NCI-H187 (cell line): ENCODE results near the gene SEC24B.
"Not testable (repeated sequence)": the region's sequence is repeated elsewhere in the genome, so short reads cannot be mapped to it uniquely, and the experiment has no call there.

Source experiments
- DNase-seq, 2 experiments: peaks; one replicate each; lab custom pipeline; 2025; lab: John Stamatoyannopoulos, UW

The SEC24B gene

GRCh38 chr4:109506890-109507289, 73.3 kb downstream of the SEC24B start:
- DNase-seq, result no peak

DNA sequence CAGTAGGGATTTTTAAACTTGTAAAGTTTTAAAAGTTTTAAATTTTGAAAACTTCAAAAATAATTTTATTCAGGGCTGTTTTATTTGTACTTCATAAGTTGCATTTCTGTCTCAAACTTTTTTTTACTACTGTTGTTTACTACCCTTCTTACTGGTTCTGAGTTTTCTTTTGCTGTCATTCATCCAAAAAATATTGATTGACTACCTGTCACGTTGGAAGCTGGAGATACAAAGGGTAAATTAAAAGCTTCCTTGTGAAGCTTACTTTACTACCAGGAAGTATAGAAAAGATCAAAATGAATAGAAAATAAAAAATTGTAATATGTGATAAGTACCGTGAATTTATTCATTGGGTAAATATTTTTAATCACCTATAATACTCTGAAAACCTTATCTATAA, 77.1 kb downstream of the SEC24B start:
- DNase-seq, result no peak

- no peak for DNase-seq
These were observed 77.8 kb downstream of the SEC24B start for GRCh38 chr4:109511414-109511813.

DNA sequence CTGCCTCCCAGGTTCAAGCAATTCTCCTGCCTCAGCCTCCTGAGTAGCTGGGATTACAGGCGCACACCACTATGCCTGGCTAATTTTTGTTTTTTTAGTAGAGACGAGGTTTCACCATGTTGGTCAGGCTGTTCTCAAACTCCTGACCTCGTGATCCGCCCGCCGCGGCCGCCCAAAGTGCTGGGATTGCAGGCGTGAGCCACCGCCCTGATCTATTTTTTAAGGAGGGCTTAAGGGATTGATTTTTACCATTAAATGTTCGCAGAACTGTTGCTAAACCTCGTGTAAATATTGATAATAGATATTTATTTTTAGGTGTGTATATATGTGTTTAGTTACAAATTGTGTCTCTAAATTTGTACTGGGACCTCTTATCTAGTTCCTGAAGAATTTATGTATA, 79.8 kb downstream of the SEC24B start:
- DNase-seq, result not testable (repeated sequence)

GRCh38 chr4:109532182-109532581, 98.6 kb downstream of the SEC24B start:
- no peak for DNase-seq

- no peak for DNase-seq
These were observed 111.8 kb downstream of the SEC24B start for GRCh38 chr4:109545401-109545800.

- no peak for DNase-seq
These were observed 113.8 kb downstream of the SEC24B start for GRCh38 chr4:109547394-109547793.

DNA sequence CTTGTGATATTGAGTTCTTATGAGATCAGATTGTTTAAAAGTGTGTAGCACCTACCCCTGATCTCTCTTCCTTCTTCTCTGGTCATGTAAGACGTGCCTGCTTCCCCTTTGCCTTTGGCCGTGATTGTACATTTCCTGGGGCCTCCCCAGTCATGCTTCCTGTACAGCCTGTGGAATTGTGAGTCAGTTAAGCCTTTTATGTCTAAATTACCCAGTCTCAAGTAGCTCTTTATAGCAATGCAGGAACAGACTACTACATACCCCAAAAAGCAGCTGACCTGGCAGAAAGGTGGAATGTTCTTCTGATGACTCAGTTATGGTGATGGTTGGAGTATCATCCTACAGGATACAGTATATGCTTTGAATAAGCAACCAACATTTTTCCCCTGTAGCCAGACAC, 115.0 kb downstream of the SEC24B start:
- DNase-seq, result no peak

GRCh38 chr4:109552237-109552636, 118.6 kb downstream of the SEC24B start:
- DNase-seq, result no peak

DNA sequence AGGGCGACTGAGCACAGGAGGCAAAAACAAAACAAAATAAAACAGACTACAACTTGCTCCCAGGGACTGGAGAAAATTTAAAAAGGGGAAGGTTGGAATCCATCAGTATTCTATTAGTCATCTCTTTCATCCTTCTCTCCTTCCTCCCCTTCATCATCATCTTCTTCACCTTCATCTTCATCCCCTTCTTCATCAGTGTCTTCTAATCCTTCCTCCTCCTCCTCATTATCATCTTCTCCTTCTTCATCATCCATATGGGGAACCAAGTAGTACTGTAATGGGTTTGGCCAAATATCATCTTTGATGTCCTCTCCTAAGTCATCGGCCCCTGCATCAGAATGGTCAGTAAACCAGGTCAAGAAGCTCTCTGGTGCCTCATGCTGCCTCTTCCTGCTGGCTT, 119.5 kb downstream of the SEC24B start:
- no peak for DNase-seq

DNA sequence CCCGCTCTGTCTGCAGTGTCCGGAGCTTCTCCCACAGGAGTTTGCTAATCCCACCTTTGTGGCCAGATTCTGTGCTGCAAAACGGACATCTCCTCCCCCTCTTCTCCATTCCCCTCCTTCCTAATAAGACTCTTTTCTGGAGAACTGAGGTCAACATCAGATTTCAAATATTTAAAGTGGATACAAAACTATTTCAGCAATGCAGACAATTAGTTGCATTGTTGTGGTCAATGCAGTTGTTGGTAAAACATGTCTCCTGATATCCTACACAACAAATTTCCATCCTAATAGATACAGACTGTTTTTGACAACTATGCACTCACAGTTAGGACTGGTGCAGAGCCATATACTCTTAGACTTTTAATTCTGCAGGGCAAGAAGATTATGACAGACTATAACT, 121.4 kb downstream of the SEC24B start:
- DNase-seq, result no peak

DNA sequence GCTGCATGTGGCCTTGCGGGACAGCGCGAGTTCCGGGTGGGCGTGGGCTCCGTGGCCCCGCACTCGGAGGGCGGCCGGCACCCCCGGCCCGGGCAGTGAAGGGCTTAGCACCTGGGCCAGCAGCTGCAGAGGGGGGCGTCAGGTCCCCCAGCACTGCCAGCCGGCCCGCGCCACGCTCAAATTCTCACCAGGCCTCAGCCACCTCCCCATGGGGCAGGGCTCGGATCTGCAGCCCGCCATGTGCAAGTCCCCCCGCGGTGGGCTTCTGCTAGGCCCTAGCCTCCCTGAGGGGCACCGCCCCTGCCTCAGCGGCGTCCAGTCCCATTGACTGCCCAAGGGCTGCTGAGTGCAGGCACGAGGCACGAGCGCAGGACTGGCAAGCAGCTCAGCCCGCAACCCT, 123.8 kb downstream of the SEC24B start:
- DNase-seq, result no peak

GRCh38 chr4:109558095-109558494, 124.5 kb downstream of the SEC24B start:
- not testable (repeated sequence) for DNase-seq

DNA sequence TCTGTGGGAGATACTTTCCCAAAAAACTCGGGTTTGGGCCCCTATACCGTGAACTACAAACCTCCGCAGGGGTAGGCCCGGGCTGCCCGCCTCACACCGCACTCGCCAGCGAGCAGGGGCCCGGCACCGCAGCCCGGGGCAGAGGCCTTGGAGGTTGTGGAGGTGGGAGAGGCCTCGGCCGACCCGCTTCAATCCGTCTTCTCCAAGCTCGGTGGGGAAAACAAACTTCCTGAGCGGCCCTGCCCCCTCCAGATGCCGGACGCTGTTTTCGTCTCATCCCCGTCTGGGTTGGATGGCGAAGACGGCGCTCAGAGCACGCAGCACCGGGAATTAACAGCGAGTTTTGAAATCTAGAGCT, 126.0 kb downstream of the SEC24B start:
- no peak for DNase-seq

DNA sequence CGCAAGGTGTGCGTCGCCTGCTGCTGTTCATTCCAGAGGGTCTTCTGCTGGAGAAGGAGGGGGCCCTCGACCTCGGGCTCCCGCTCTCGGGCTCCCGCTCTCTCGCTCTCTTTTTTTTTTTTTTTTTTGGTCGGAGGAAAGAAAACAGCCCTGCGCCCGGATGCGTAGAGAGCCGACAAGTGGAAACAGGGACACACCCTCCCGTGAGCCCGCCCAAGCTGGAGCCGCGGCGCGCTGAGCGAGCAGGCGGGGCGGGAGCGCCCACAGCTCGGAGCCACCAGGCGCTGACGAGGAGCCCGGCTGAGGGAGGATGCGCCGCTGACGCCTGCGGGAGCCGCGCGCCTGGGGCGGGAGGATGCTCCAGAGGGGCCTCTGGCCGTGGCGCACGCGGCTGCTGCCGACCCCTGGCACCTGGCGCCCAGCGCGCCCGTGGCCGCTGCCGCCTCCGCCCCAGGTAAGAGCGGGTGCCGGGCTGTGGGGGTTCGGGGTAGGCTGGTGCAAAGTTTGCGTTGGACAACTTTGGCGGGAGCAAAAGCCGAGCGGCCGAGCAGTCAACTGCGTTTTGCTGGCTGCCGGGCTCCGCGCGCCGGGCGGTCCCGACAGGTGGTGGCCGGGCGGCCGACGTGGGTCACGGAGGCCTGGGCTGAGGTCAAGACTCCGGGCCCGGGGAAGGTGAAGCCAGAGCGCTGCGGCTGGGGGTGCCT, 126.5 kb downstream of the SEC24B start, which contains the start of gene MCUB:
Gene MCUB (plus strand): TSS at position 264 of the 704 bp plus-strand sequence. CDS start 92 bp downstream, at position 356.
- DNase-seq, result peak in 1 of 2 experiments; percentile 46

DNA sequence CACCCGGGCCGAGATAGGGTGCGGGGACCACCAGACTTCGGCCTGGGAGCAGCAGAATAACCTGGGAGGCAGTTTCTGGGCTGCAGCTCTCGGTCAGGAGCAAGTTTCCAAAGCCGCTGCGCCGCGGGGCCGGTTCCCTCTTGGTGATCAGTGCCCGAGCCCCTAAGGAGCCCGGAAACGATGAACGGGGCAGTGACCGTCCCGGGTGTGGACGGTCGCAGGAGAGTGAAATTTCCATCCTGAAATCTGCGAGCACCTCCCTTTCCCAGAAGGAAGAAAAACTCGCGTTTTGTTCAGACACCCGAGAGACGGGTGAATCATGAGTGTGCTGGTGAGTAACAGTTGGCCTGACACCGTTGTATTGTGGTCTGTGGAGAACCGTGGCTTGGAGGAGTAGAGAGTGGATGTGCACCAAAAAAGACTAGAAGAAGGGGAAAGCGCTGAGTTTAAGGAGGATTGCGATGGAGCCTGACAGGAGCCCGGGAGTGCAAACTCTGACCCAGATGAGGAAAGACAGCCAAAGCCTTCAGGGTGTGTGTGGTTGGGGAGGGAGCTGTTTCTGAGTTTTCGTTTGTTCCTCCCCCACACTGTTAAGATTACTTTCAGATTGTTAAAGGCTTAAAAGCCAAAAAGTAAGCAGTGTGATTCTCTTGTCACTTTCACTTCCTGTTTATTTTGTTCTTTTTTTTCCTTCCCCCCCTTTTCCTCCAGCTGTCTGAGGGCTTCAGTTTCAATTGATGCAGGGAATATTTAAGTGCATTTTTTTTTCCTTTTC, 127.3 kb downstream of the SEC24B start:
- no peak for DNase-seq

GRCh38 chr4:109562457-109563239, 129.0 kb downstream of the SEC24B start:
- no peak for DNase-seq

GRCh38 chr4:109571494-109571893, 137.9 kb downstream of the SEC24B start:
- DNase-seq, result no peak

GRCh38 chr4:109572154-109572553, 138.5 kb downstream of the SEC24B start:
- DNase-seq, result no peak

GRCh38 chr4:109574443-109574850, 140.8 kb downstream of the SEC24B start:
- no peak for DNase-seq

GRCh38 chr4:109574931-109575804, 141.6 kb downstream of the SEC24B start:
- DNase-seq, result no peak

GRCh38 chr4:109576462-109576861, 142.8 kb downstream of the SEC24B start:
- DNase-seq, result no peak
